Ishikawa (cell line): ENCODE measurements around the gene MOBP.

ENCODE experiments used
- CEBPB ChIP-seq: IDR thresholded peaks from 2 replicates; pipeline ENCODE4 v1.6.1; 2012
- CREB1 ChIP-seq: IDR thresholded peaks from 2 replicates; pipeline ENCODE4 v1.6.1; 2012; ENCODE audit warnings: low read depth
- EGR1 ChIP-seq: IDR thresholded peaks from 2 replicates; pipeline ENCODE4 v1.6.1; 2012
- EP300 ChIP-seq: IDR thresholded peaks from 2 replicates; pipeline ENCODE4 v1.6.1; 2012; ENCODE audit warnings: borderline replicate concordance
- FOXM1 ChIP-seq: IDR thresholded peaks from 2 replicates; pipeline ENCODE4 v1.6.1; 2012; ENCODE audit warnings: low read depth, borderline replicate concordance
- MAX ChIP-seq: IDR thresholded peaks from 2 replicates; pipeline ENCODE4 v1.6.1; 2012
- NFIC ChIP-seq: IDR thresholded peaks from 2 replicates; pipeline ENCODE4 v1.6.1; 2012
- RAD21 ChIP-seq: IDR thresholded peaks from 2 replicates; pipeline ENCODE4 v1.6.1; 2012; ENCODE audit warnings: low read depth
- REST ChIP-seq: IDR thresholded peaks from 2 replicates; pipeline ENCODE4 v1.6.1; 2012; ENCODE audit warnings: low read depth, mild to moderate bottlenecking
- TAF1 ChIP-seq: IDR thresholded peaks from 2 replicates; pipeline ENCODE4 v1.6.1; 2012; ENCODE audit warnings: low read depth, mild to moderate bottlenecking
- TCF12 ChIP-seq: IDR thresholded peaks from 2 replicates; pipeline ENCODE4 v1.6.1; 2012; ENCODE audit warnings: low read depth
- TEAD4 ChIP-seq: IDR thresholded peaks from 2 replicates; pipeline ENCODE4 v1.6.1; 2012
- USF1 ChIP-seq: IDR thresholded peaks from 2 replicates; pipeline ENCODE4 v1.6.1; 2012
- YY1 ChIP-seq: IDR thresholded peaks from 2 replicates; pipeline ENCODE4 v1.6.1; 2012; ENCODE audit warnings: low read depth
- ZBTB7A ChIP-seq: IDR thresholded peaks from 2 replicates; pipeline ENCODE4 v1.6.1; 2012; ENCODE audit warnings: low read depth

Gene MOBP

GRCh38 chr3:39440316-39440715 lies 27.2 kb upstream of the MOBP start:
- TF ChIP-seq CEBPB (no peak), MAX (no peak), TCF12 (no peak), YY1 (no peak)

- TF ChIP-seq YY1 (no peak), CREB1 (no peak), USF1 (no peak), MAX (no peak), CEBPB (no peak), REST (no peak), RAD21 (no peak), TAF1 (no peak), NFIC (no peak), EP300 (no peak), ZBTB7A (no peak), FOXM1 (no peak), TEAD4 (no peak), EGR1 (no peak), TCF12 (no peak)
Measured at GRCh38 chr3:39443530-39443929, 23.9 kb upstream of the MOBP start.

- no peak for TF ChIP-seq MAX
Measured at GRCh38 chr3:39445927-39446326, 21.6 kb upstream of the MOBP start.

GRCh38 chr3:39446444-39446843 lies 21.0 kb upstream of the MOBP start:
- TF ChIP-seq MAX (no peak), EP300 (no peak), ZBTB7A (no peak), FOXM1 (no peak), TAF1 (no peak), NFIC (no peak), EGR1 (no peak), YY1 (no peak), CREB1 (no peak), RAD21 (no peak), TCF12 (no peak), CEBPB (no peak), USF1 (no peak), TEAD4 (no peak), REST (no peak)

- TF ChIP-seq YY1 (no peak), MAX (no peak), CREB1 (no peak), CEBPB (no peak), RAD21 (peak; percentile 78), TEAD4 (0 out of 2 replicates have a peak, but pooled peaks have one; percentile 4), NFIC (no peak), EGR1 (no peak), EP300 (no peak), ZBTB7A (no peak), REST (no peak), TAF1 (no peak), TCF12 (no peak), USF1 (no peak), FOXM1 (no peak)
Measured at GRCh38 chr3:39447637-39448483, 19.6 kb upstream of the MOBP start.
